NT2/D1 (cell line): ENCODE data around the gene JMJD7.

Source experiments
- SUZ12 ChIP-seq: IDR thresholded peaks from 2 replicates; pipeline ENCODE4 v1.6.1; 2011; ENCODE audit not compliant: insufficient read length, insufficient read depth; ENCODE audit errors: extremely low read depth
- YY1 ChIP-seq: IDR thresholded peaks from 2 replicates; pipeline ENCODE4 v1.6.1; 2011; ENCODE audit not compliant: insufficient read length, insufficient read depth
- ZNF274 ChIP-seq: IDR thresholded peaks from 2 replicates; pipeline ENCODE4 v1.6.1; 2011; ENCODE audit warnings: mild to moderate bottlenecking, low read depth, low read length

DNA sequence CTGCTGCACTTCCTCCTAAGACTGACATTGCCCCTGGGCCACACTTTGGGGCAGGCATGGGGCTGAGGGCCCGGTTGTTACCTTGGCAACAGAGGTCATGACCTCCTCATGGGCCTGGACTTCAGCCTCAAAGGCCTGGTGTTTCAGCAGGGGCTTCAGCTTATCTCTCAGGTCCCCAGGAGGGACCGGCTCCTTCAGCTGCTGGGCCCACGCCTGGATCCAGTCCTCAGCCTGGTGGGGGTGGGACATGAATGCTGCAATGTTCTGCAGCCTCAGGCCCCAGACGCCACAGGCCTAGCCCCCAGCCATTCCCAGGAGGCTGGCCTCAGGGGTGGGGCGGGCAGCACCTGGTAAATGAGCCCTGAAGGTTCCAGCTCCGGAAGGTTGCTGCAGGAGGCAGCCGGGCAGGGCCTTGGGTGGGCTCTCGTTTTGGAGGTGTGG is 38.4 kb downstream of the JMJD7 start:
- TF ChIP-seq YY1, result no peak
- no peak for TF ChIP-seq ZNF274
- TF ChIP-seq SUZ12, result no peak
